HG03571 (cell line): ENCODE measurements around the gene SELENOP.
"Not testable (repeated sequence)": the region's sequence is repeated elsewhere in the genome, so short reads cannot be mapped to it uniquely, and the experiment has no call there.

ENCODE experiments used
- ATAC-seq: cut with Tn5 transposase; IDR thresholded peaks from one replicate; pipeline ENCODE4 v1.9.1; 2021; ENCODE audit not compliant: unreplicated experiment

The SELENOP gene

DNA sequence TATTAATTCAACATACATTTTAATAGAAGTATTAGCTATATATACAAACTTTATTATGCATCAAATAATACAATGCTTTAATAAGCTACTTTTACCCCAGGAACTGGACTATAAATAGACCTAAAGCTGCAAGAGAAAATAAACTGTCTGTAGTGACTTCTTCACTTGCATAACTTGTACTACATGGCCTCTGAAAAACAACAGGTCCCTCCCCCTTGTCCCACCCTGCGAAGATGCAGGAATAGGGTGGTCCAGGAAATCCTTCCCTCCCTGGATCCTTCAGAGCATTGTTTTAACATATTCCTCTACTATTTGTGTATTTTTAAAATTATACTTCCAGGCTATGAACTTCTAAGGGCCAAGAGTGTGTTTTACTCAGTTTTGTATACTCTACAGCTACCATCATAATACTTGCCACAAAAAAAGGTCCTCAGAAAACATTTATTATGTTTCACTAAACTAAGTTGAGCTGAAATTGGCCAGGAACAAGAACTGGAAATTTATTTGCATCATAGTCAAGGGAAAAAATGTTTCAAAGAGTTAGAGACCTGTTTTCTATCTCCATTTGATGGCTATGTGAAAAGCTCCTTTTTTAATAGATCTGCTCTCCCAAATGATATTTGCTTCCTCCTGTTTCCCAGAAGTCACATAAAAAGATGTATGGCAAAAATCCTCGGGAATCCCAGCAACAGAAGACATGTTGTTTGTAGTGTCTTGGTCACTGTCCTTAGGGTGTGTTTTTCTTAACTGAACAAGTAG, 15.2 kb upstream of the SELENOP start:
- ATAC-seq, result no peak

DNA sequence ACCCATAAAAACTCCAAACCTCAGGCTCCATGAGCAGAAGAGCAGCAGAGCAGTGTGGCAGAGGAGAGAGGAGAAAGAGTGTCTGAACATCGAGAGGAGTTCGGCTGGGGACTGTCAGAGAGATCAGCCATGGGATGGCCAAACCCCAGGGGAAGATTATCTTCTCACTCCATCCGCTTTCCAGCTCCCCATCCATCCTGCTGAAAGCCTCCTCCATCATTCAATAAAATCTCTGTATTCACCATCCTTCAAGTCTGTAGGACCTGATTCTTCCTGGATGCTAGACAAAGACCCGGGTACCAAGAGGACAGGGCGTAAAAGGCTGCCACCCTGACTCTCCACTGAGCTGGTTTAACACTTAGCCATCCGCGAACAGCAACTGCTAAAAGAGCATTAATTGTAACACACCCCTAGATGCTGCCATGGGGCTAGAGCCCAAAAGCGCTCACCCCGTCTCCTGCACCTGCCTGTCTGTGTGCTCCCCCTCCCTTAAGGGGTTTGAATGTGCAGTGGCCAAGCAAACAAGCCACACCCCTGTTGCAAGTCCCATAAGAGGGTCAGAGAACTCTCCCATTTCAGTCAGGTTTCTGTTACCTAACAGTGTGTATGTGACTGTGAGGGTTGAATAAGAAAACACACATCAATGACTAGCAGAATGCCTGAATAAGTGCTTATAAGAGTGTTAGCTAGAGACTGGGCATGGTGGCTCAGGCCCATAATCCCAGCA, 13.9 kb upstream of the SELENOP start:
- ATAC-seq, result no peak

DNA sequence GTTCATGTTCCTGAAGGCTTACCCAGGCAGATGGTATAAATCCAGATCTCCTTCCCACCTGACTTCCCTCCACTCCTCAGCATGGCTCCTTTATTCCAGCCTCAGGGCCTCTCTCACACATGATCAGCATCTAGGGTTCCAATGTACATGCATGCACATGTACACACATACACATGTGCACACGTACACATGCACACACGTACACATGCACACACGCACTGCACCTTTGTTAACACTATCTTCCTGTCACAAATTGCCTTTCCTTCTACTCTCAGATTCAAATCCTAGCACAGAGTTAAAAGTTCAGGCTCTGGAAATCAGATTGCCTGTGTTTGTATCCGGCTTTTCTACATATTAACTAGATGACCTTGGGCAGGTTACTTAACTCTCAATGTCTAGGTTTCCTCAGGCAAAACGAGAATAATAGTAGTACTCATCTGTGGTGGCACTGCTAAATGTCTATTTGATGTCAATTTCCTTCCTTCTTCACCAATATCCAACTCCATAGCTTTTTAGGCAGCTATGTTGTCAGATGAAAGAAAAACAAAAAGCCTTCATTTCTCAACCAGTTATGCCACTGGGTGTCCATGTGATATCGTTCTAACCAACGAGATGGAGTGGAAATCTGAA, 12.8 kb upstream of the SELENOP start:
- no peak for ATAC-seq

DNA sequence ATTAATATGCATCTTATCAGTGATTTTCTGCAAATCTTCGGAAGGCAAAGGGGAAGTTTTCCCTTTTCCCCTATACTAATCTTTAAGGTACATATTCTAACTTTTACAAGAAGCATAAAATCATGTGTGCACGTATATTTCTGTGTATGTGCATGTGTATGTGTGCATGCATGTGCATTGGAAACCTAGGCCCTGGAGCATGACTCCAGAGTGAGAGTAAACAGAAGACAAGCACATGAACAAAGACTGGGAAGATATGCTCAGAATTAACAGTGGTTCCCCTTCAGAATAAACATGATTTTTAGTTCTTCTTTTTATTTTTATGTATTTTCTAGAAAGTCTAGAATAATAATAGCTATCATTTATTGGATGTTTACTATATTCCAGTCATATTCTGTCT, 10.9 kb upstream of the SELENOP start:
- ATAC-seq, result no peak

DNA sequence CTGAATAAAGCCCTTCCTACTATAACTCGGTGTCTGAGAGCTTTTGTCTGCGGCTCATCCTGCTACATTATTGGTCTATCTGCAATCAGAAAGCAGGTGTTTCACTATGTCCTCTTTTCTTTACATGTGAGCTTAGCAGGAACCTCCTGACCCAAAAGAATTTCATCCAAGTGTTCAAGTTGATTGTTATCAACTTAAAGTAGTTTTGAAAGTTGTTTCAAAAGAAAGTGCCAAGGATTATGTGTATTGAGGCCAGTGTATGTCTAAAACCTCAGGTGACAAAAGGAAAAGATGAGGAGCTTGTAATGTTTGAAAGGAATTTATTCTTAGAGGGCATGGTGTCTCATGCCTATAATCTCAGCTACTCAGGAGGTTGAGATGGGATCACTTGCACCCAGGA, 8.1 kb upstream of the SELENOP start:
- ATAC-seq, result no peak

DNA sequence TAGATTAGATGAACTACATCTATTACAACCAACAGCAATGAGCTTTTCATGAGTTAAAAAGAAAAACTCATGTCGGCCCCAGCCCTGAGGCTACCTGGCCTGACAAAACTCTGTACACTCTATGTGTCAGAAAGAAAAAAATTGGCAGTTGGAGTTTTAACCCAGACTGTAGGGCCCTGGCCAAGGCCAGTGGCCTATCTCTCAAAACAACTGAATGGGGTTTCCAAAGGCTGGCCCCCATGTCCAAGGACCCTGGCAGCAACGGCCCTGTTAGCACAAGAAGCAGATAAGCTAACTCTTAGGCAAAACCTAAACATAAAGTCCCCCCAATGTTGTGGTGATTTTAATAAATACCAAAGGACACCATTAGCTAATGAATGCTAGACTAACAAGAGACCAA, 4.9 kb upstream of the SELENOP start:
- not testable (repeated sequence) for ATAC-seq

DNA sequence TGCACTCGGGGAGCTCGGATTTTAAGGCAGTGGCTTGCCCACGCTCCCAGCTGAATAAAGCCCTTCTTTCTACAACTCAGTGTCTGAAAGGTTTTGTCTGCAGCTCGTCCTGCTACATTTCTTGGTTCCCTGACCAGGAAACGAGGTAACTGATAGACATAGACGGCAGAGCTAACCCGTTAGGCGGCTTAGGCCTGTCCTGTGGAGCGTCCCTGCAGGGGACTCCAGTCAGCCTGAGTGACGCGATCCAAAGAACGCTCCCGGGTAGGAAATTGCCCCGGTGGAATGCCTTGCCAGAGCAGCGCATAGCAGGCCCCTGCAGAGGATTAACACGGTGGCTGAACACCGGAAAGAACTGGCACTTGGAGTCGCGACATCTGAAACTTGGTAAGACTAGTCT, 1.8 kb upstream of the SELENOP start:
- no peak for ATAC-seq

DNA sequence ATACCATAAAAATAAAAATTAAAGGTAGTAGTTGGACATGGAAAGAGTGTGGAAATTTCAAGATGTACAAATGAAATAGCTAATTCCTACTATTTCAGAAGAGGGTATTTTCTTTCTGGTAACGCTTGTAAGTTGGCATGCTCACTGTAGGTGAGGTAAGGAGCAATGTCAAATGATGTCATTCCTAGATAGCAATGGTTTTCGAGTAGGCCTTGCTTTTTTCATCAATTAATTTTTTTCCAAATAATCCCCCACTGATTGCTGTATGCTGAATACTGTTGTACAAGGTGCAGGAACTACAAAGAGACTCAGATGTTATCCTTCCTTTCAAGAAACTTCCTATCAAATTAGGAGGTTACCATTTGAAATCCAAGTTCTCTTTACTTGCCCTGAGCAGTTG, 928 bp upstream of the SELENOP start:
- no peak for ATAC-seq

DNA sequence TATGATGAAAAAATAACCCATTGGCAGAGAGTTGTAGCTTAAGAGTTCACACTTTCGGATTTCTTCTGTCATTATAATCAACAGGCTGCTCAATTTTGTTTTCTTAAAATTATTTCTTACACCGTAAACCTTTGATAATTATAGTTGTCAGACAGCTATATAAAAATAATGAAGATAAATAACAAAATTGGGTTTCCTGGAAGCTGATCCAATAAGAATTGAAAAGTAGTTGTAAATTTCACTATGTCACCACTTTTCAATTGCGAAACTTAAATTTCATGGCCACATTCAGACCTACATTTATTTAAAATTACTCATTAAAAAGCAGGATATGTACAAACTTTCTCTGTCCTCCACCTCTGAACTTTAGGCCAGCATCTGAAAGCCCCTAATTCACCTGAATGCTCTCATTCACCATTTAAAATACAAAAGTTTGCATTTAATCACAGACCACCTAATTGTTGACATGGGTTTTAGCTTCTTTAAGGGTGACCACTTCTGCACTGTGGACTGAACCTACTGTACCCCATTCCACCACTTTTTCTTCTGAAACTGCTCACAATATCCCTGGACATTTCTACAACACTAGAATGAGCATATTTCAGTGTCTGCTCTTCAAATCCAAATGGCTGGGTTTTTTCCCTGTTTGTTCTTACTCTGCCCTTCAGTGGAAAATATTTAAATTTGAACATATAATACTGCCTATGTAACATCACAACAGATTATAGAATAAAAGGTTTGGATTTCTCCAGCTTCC, 680 bp downstream of the SELENOP start:
- no peak for ATAC-seq

DNA sequence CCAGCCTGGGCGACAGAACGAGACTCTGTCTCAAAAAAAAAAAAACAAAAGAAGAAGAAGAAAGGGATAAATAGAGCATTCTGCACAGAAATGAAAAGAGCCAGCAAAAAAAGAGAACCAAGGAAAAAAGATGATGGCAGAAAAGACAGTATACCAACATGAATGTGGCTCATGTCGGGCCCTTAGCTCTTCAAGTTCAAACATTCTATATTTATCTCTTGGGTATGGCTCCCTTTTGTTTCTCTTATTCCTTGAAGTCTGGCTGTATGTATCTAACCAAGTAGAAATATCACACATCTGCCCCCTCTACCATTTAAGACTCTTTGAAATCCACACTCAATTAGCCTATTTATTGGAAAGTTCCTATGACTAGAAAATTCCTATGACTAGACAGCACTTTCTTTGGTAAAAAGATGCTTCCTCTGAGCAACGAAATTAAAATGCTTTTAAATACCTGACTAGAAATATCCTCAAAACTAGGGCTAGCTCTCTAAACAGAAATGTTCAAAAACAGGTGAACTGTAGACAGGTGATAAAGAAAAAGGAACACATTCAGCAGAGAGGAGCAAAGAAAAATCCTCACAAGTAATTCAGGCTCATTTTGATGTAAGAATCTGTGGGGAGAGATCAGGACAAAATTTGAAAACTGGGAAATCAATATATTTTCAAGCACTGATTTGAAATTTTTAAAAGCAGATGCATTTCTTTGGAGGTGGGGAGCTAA, 2.6 kb downstream of the SELENOP start:
- ATAC-seq, result no peak

DNA sequence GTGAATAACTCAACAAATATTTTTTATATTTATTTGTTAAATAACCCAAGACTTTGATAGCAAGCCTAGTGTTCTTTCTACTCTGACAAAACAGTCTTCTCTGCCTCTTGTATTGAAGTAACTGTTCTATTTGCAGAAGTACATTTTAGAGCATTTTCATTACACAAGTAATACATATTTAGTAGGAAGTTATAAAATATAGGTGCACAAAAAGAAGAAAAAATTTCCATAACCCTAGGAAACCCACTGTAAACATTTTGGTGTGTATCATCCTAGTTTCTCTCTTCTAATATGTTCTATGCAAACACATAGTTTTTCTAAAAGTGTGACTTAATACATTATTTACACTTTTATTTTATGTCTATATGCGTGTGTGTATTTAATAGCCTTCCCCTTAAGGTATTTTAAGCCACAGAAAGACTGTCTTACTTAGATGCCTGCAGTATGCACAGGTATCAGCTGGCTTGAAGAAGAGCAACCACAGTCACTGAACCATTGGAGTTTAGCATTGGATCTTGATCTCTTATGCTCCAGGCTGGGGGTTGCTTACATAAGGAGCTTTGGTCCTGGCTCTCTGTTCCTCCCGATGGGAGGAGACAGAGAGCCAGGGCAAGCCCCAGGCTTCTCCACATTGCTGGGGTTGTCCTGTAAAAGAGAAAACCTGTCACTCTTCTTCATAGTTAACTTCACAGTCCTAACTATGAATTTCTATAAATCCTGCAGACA, 3.8 kb downstream of the SELENOP start:
- ATAC-seq, result no peak

DNA sequence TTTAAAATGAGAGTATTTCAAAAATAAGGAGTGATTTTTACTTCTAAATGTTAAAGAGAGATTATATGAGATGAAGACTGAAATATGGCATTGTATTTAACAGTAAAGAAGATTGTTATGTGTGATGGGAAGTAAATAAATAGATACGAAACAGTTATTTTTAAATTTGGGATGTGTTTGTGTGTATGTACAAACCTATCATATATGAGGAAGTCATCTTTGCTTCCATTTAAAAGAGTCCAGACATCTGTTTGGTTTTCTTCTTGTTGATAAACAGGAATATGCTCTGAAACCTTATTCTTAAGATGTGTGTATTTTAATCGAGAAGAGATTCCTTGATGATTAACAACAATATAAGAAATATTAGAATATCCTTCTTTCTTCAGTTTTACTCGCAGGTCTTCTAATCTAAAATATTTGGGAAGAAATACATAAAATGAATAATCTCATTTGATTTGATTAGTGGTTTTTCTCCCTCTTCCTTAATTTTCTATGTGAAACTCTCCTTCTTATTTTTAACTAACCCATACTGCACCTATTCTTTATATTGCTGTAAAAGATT, 4.9 kb downstream of the SELENOP start:
- no peak for ATAC-seq

DNA sequence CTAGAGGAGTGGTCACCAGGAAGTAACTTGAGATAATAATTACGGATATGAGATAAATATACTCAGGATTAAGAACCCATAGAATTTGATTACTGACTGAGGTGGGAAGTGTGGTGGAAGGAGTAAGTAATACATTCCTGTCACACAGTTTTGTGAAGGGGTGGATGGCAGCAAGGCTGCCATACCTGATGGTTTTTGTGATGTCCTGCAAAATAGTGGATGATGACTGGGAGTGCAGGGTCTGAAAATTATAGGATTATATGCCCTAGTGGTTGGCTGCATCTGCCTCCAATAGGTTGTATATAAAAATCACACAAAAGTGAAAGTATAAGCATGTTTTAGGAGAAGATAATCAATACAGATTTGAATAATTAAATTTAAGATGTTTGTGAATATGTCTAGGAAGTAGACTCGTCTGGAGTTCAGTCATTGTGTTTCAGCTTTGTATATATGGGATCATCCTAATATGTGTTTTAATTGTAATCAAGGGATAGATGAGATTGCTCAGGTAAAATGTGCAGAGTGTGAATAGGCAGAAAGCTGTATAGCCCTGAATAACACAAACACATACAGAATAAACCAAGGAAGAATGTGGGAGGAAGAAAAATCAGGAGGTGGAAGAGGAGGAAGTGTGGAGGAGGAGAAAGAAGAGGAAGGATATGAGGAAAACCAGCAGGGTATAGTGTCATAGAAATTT, 5.5 kb downstream of the SELENOP start:
- no peak for ATAC-seq

DNA sequence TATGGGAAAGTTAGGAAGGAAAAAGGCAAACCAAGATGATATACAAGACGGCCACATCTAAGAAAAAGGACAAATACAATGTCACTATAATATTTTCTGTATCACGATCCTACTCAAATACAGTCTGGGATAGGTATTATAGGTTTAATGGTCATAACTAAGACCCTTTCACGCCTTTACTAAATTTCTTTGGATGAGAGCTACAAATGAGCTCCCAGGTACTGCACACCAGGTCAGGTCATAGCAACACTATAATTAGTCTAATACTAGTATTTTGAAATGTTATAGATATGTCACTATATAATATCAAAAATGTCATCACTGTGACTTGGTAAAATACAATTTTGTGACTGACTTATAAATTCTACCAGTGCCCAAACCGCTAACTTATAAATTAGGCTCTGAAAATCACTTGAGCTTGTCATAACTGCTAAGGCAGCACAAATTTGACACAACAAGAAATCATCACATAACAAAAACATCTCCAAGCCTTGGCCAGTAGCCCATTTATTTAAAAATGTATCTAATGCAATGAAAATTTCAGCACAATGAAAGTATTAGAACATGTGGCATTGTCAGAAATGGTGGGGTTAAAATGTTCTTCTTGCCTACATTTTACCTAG, 6.9 kb downstream of the SELENOP start:
- ATAC-seq, result no peak

DNA sequence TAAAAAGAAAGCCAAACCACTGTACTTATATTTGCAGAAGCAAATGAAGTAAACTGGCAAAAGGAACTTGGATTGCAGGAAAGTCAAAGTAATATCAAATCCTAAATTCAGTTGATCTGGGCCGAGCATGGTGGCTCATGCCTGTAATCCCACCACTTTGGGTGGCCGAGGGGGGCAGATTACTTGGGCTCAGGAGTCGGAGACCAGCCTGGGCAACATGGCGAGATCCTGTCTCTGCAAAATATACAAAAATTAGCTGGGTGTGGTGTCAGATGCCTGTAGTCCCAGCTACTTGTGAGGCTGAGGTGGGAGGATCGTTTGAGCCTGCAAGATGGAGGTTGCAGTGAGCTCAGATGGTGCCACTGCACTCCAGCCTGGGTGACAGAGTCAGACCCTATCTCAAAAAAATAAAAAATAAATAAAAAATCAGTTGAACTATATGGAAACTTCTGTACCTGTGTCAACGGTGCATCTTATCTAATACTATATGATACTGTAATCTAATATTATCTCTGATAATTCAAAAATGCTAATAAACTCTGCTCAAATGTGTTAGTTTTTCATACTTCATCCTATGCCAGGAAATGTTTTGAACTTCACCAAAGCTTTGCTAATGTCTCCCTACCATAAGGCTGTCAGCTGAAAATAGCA, 10.1 kb downstream of the SELENOP start:
- no peak for ATAC-seq

DNA sequence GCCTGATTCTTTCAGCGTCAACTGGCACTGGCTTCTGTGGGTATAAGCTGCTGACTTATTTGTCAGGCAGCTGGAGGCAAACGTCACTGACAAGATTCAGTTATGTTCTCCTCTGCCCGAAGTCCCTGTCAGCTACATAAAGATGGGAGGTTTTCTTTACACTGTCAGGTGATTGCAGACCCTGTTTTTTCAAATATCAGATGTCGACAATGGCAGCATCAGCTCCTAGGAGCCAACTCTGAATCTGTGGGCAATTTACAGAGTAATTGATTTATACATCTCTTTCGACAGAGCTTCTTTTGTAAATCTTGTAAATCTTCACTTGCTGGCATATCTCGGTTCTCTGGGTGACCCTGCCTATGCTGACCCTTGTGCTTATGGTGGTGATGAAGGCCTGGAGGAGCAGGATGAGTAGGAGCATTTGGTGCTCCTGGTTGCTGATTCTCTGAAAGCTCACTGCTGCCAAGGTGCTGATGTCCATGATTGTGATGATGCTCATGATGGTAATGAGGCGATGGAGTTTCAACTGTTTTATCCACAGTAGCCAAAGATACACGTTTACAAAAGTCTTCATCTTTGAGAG, 10.9 kb downstream of the SELENOP start:
- ATAC-seq, result no peak

DNA sequence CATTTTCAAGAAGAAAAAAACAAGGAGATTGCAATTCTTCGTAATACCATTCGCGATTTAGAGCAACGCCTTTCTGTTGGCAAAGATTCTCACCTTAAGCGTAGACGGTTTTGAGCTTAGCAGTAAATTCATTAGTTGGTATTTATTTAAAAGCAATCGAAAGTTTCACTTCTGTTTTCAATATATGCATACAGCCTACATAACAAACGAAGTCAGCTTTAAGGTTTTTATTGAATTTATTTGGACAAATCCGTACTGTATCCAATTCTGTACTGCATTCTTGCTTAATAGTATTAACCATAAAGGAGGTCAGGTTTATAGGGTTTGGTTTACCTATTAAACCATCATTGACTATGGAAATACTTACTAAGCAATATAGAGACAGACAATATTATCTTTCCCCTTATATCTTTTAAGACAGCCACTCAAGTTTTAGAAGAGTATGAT, 12.0 kb downstream of the SELENOP start:
- no peak for ATAC-seq

DNA sequence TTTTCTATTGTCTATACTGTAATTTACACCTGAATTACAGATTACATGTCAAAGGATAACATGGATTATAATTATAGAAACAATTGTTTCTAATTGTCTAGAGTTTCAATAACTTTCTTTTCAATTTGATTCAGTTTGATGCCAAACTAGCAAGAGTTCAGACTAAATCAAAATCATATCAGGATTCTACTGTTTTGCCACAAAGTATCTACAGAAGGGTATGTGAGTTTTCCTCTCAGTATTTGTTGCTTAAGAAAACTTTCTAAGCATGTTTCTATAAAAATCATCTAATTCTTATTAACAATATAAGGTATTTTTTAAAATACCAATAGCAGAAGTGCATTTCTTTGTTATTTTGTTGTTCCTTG, 12.5 kb downstream of the SELENOP start:
- no peak for ATAC-seq
